Measurements from ENCODE around the gene ELMO3. TPM values are rescaled to one million over a fixed set of nuclear protein-coding genes. Genes with fewer than 3 reads are reported as not detected.

The ELMO3 gene
- total and polyA plus RNA-seq, 2 donors (not counting 3 experiments of a cell fraction or from before 2014, with no cell fraction given), result 3.9 to 5.7 TPM

DNA sequence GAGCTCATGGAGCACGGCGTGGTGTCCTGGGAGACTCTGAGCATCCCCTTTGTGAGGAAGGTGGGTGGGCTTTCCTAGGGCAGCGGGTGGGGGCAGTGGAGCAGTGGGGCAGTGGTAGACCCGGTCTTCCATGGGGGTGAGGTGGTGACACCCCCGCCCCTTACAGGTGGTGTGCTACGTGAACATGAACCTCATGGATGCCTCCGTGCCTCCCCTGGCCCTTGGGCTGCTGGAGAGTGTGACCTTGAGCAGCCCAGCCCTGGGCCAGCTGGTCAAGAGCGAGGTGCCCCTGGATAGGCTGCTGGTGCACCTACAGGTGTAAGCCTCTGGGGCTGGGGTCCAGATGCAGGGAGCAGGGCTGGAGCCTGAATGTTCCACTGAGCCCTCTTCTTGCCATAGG lies 1.6 kb downstream of the ELMO3 start:
- no peak for DNase-seq (ENCODE audit: low read depth, low spot score)
- peaks cover 18 to 61% of the 10 kb centered on the region in 2 experiments for H3K36me3 ChIP-seq (ENCODE audit: control insufficient read depth in 2 of 2, extremely low read depth in 1 of 2, insufficient read depth in 2 of 2, low read length in 2 of 2)
- H4K20me1 ChIP-seq (replicated peaks; ENCODE audit: control insufficient read depth, extremely low read depth, insufficient read depth, low read length), result no peaks in the 10 kb centered on the region
- H3K27ac ChIP-seq (ENCODE audit: insufficient read depth, low read depth, low read length), result no peak overlapping the region
- no peak overlapping the region for H3K4me3 ChIP-seq (replicated peaks in 1 of 3; ENCODE audit: insufficient read depth in 1 of 3, low read depth in 1 of 3, low read length in 3 of 3)
- ChIA-PET POLR2A (no interaction called here), CTCF (interaction anchor here (0.6 kb wide), 1 partner anchor 58 kb away, joined by 3 read pairs; no protein-coding TSS in a partner anchor)
- H3K4me2 ChIP-seq (ENCODE audit: insufficient read depth, low read length), result no peak overlapping the region
- H3K9me3 ChIP-seq (replicated peaks; ENCODE audit: control insufficient read depth, insufficient read depth, low read length), result no peaks in the 10 kb centered on the region
- dilution Hi-C loops (cut with MboI; ENCODE audit: extremely low pct_ligation_motif_present, low sequenced_read_pairs), result no loop called here
- H2AFZ ChIP-seq (ENCODE audit: low read depth, low read length), result no peak overlapping the region
- H3K27me3 ChIP-seq (ENCODE audit: control insufficient read depth in 2 of 2, insufficient read depth in 2 of 2, low read length in 2 of 2), result no peaks in the 10 kb centered on the region
- intact Hi-C loops (cut with micrococcal nuclease), result no loop called here
- H3K4me1 ChIP-seq (ENCODE audit: control insufficient read depth, extremely low read depth, insufficient read depth, low read length), result peaks cover 2% of the 10 kb centered on the region
- BruUV-seq (replicated peaks), result no TSS peak
- H3K9me1 ChIP-seq (replicated peaks; ENCODE audit: control insufficient read depth, extremely low read depth, insufficient read depth, low read length), result no peaks in the 10 kb centered on the region
- no peak for FAIRE-seq
- H3K79me2 ChIP-seq (ENCODE audit: control insufficient read depth, insufficient read depth, low read length), result peaks cover 14% of the 10 kb centered on the region
- H3K9ac ChIP-seq (replicated peaks; ENCODE audit: extremely low read depth, insufficient read depth, low read length), result no peak overlapping the region
- TF ChIP-seq, protein P1, sequence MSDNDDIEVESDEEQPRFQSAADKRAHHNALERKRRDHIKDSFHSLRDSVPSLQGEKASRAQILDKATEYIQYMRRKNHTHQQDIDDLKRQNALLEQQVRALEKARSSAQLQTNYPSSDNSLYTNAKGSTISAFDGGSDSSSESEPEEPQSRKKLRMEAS (IDR thresholded peaks at IDR 0.05; ENCODE audit: insufficient read depth, insufficient read length), result no peak
- TF ChIP-seq, protein P2, sequence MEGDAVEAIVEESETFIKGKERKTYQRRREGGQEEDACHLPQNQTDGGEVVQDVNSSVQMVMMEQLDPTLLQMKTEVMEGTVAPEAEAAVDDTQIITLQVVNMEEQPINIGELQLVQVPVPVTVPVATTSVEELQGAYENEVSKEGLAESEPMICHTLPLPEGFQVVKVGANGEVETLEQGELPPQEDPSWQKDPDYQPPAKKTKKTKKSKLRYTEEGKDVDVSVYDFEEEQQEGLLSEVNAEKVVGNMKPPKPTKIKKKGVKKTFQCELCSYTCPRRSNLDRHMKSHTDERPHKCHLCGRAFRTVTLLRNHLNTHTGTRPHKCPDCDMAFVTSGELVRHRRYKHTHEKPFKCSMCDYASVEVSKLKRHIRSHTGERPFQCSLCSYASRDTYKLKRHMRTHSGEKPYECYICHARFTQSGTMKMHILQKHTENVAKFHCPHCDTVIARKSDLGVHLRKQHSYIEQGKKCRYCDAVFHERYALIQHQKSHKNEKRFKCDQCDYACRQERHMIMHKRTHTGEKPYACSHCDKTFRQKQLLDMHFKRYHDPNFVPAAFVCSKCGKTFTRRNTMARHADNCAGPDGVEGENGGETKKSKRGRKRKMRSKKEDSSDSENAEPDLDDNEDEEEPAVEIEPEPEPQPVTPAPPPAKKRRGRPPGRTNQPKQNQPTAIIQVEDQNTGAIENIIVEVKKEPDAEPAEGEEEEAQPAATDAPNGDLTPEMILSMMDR (IDR thresholded peaks at IDR 0.05; ENCODE audit: extremely low read depth in 1 of 2, insufficient read depth in 1 of 2, low read depth in 1 of 2, low read length in 2 of 2), result no peak
- TF ChIP-seq GATA2 (IDR thresholded peaks at IDR 0.05; ENCODE audit: insufficient read depth, insufficient read length, low read depth, low read length) (no peak), POLR2AphosphoS5 (IDR thresholded peaks at IDR 0.05; ENCODE audit: insufficient read depth, low read depth, low read length) (no peak), EZH2 (IDR thresholded peaks at IDR 0.05; ENCODE audit: borderline replicate concordance, low read depth, low read length, severe bottlenecking) (no peak), POLR2A (IDR thresholded peaks at IDR 0.05; ENCODE audit: low read depth, low read length) (no peak)

Data from endothelial cell of umbilical vein (primary cell).